Neural progenitor cell (in vitro differentiated cells): ENCODE results near the gene MSANTD3.

Experiments
- CTCF ChIP-seq: fragments of 200-600 bp; sonication (generic); IDR thresholded peaks from 2 replicates; pipeline ENCODE4 v1.5.1; 2017; ENCODE audit warnings: antibody characterized with exemption, mild to moderate bottlenecking
- EZH2 ChIP-seq: fragments of 200-600 bp; sonication (generic); IDR thresholded peaks from 2 replicates; pipeline ENCODE4 v1.6.1; 2017; ENCODE audit warnings: antibody characterized with exemption, mild to moderate bottlenecking, moderate library complexity

GRCh38 chr9:100448266-100448665 lies 21.3 kb downstream of the MSANTD3 start:
- TF ChIP-seq CTCF (no peak), EZH2 (no peak)
